Tibial nerve (tissue), 4 donors: ENCODE results near the gene DZIP3. TPM values are rescaled to one million over a fixed set of nuclear protein-coding genes. Genes with fewer than 3 reads are reported as not detected.
"Not testable (repeated sequence)": the region's sequence is repeated elsewhere in the genome, so short reads cannot be mapped to it uniquely, and the experiment has no call there.

Experiments
- DNase-seq, 2 donors: peaks; one replicate each; pipeline ENCODE4 v3.0.0-alpha.2; 2019; ENCODE audit warnings: low spot score in 2 of 2
- H3K27ac ChIP-seq, 4 donors: fragments of 200-600 bp; sonication (generic) in 3 of 4; one replicate each; pipeline ENCODE4 v1.5.1; 2017 to 2019; ENCODE audit warnings: mild to moderate bottlenecking in 1 of 4
- H3K27me3 ChIP-seq, 2 donors: fragments of 200-600 bp; sonication (generic) in 1 of 2; one replicate each; pipeline versions ENCODE4 v1.5.1 to v1.6.0; 2017 to 2019
- H3K36me3 ChIP-seq, 3 donors: fragments of 200-600 bp; sonication (generic); one replicate each; pipeline ENCODE4 v1.5.1; 2018 to 2019
- H3K4me1 ChIP-seq, 4 donors: fragments of 200-600 bp; sonication (generic) in 3 of 4; one replicate each; pipeline ENCODE4 v1.5.1; 2017 to 2019
- H3K4me3 ChIP-seq, 4 donors: fragments of 200-600 bp; sonication (generic) in 3 of 4; one replicate each; pipeline ENCODE4 v1.5.1; 2017 to 2019; ENCODE audit warnings: mild to moderate bottlenecking in 1 of 4, moderate library complexity in 1 of 4
- H3K9me3 ChIP-seq, 4 donors: fragments of 200-600 bp; sonication (generic) in 3 of 4; one replicate each; pipeline ENCODE4 v1.5.1; 2017 to 2019
- EP300 ChIP-seq, 2 donors: sonication (generic); formaldehyde crosslinking; IDR thresholded peaks; one replicate each; pipeline ENCODE4 v1.6.1; 2017; ENCODE audit warnings: antibody characterized with exemption in 2 of 2, mild to moderate bottlenecking in 1 of 2
- POLR2A ChIP-seq, 2 donors: fragments of 450-650 bp; IDR thresholded peaks; one replicate each; pipeline ENCODE4 v1.6.1; 2017; ENCODE audit warnings: antibody characterized with exemption in 2 of 2, mild to moderate bottlenecking in 2 of 2, moderate library complexity in 2 of 2
- WGBS, 2 donors: methylation state at CpG; one replicate each; pipeline ENCODE4 v1.1.5; 2018; 5-methylcytosine and 5-hydroxymethylcytosine counted together
- total RNA-seq, 4 donors: library from RNA; depleted of rRNA; stranded (reverse); fragments of >200 nt; gene quantifications; one replicate each; pipeline ENCODE4 v1.1.0, GENCODE V29; 2016
- TF ChIP-seq, protein P1 (sequence below), 5 experiments: fragments of 200-600 bp in 3 of 5; fragments of 450-650 bp in 2 of 5; sonication (generic) in 3 of 5; IDR thresholded peaks; one replicate each; pipeline ENCODE4 v1.5.1; 2016 to 2019; ENCODE audit warnings: antibody characterized with exemption in 5 of 5, mild to moderate bottlenecking in 3 of 5, moderate library complexity in 2 of 5

DZIP3 gene
- total RNA-seq, 4 donors from 2014 or later = 7.5 to 12.0 (median 10.1) TPM

DNA sequence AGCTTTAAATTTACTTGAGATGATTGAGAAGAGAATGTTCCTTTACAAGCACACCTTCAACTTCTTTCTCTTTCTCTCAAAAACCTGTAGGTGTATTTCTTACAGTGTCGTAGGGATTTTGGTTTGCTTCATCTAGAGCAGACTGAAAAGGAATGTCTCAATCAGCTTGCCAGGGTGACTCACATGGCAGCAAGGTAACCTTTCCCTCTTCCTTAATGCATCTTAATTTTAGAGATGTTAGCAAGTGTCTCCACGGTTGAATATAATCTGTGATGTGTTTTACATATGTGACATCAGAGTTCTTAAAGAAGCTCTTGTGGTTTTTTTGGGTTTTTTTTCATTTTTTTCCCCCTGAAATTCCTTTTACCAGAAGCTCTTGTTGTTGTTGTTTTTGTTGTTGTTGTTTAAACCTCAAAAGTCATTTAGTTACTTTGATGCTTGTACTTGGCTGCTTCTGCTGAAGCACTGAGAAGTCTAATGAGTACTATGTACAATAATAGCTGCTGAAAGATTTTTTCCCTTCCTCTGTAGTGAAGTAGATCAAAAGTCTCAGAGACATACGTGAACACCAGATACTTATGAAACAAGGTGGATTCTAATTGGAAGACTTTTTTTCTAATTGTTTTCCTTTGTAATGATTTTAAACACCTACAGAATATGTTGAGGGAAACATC lies 84.6 kb downstream of the DZIP3 start:
- TF ChIP-seq POLR2A (IDR thresholded peaks at IDR 0.05) = no peak
- TF ChIP-seq, protein P1, sequence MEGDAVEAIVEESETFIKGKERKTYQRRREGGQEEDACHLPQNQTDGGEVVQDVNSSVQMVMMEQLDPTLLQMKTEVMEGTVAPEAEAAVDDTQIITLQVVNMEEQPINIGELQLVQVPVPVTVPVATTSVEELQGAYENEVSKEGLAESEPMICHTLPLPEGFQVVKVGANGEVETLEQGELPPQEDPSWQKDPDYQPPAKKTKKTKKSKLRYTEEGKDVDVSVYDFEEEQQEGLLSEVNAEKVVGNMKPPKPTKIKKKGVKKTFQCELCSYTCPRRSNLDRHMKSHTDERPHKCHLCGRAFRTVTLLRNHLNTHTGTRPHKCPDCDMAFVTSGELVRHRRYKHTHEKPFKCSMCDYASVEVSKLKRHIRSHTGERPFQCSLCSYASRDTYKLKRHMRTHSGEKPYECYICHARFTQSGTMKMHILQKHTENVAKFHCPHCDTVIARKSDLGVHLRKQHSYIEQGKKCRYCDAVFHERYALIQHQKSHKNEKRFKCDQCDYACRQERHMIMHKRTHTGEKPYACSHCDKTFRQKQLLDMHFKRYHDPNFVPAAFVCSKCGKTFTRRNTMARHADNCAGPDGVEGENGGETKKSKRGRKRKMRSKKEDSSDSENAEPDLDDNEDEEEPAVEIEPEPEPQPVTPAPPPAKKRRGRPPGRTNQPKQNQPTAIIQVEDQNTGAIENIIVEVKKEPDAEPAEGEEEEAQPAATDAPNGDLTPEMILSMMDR (IDR thresholded peaks at IDR 0.05) = no peak
- no peak for TF ChIP-seq EP300 (IDR thresholded peaks at IDR 0.05)

DNA sequence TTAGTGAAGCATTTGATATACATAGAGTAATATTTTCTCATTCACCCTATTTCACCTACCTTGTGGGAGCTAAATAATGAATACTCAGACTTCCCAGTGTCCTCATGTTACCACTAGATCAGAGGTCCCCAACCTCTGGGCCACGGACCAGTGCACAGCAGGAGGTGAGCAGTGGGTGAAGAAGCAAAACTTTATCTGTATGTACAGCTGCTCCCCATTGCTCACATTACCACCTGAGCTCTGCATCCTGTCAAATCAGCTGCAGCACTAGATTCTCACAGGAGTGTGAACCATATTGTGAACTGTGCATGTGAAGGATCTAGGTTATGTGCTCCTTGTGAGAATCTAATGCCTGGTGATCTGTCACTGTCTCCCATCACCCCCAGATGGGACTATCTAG lies 88.3 kb downstream of the DZIP3 start:
- TF ChIP-seq, protein P1 (IDR thresholded peaks at IDR 0.05) = no peak
- TF ChIP-seq EP300 (IDR thresholded peaks at IDR 0.05) (no peak), POLR2A (IDR thresholded peaks at IDR 0.05) (no peak)
- H3K9me3 ChIP-seq = no peaks in the 10 kb centered on the region
- no peak overlapping the region for H3K27ac ChIP-seq
- no peaks in the 10 kb centered on the region for H3K4me1 ChIP-seq
- 93 to 100% methylated on average over 1 of the region's 1 CpG for WGBS, 2 donors
- DNase-seq = no peak
- H3K4me3 ChIP-seq = no peak overlapping the region
- H3K27me3 ChIP-seq = no peaks in the 10 kb centered on the region
- peaks cover 0 to 51% (median 0%) of the 10 kb centered on the region in 3 donors for H3K36me3 ChIP-seq

More for the DNA sequence above, 84.6 kb downstream of the DZIP3 start:
- no peaks in the 10 kb centered on the region for H3K9me3 ChIP-seq
- no peak for DNase-seq
- 86 to 89% methylated on average over 3 of the region's 3 CpGs for WGBS, 2 donors
- H3K27me3 ChIP-seq = no peaks in the 10 kb centered on the region
- H3K27ac ChIP-seq = no peak overlapping the region
- H3K4me3 ChIP-seq = no peak overlapping the region
- no peaks in the 10 kb centered on the region for H3K4me1 ChIP-seq
- H3K36me3 ChIP-seq = peaks cover 0 to 56% (median 0%) of the 10 kb centered on the region in 3 donors

DNA sequence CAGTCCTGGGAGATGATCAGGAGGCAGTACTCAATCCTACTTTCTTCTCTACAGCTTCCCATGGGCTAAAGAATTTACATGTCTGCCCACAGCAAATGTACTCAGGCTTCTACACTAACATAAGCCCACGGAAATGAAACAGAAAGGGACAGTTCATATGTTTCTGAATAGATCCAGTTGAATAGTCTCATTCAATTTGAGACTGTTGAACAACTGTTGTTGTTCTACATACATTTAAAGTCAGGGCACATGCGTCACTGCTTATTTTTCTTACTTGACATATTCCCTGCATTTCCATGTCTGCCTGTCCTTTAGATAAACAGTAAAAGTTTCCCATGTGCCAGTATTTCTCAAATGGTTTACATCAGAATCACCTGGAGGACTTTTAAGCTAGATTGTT lies 102.8 kb downstream of the DZIP3 start:
- DNase-seq, H3K27me3 ChIP-seq, H3K4me3 ChIP-seq, H3K9me3 ChIP-seq, H3K27ac ChIP-seq, H3K4me1 ChIP-seq: not testable (repeated sequence)
- H3K36me3 ChIP-seq = peaks cover 0 to 82% (median 0%) of the 10 kb centered on the region in 3 donors
- 56 to 57% methylated on average over 2 of the region's 2 CpGs for WGBS, 2 donors

DNA sequence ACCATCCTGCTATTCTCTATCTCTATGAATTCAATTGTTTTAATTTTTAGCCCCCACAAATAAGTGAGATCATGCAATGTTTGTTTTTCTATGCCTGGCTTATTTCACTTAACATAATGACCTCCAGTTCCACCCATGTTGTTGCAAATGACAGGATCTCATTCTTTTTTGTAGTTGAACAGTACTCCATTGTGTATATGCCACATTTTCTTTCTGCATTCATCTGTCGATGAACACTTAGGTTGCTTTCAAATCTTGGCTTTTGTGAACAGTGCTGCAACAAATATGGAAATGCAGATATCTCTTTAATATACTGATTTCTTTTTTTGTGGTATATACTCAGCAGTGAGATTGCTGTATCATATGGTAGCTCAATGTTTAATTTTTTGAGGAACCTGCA lies 108.9 kb downstream of the DZIP3 start:
- Histone ChIP-seq H3K27me3 (no peaks in the 10 kb centered on the region), H3K36me3 (peaks cover 0 to 22% (median 0%) of the 10 kb centered on the region in 3 donors), H3K9me3 (peaks cover 0 to 4% (median 0%) of the 10 kb centered on the region in 4 donors), H3K4me1 (no peaks in the 10 kb centered on the region), H3K27ac (no peak overlapping the region), H3K4me3 (no peak overlapping the region)
- DNase-seq = no peak
- 35 to 36% methylated on average over 1 of the region's 1 CpG for WGBS, 2 donors
- TF ChIP-seq EP300 (IDR thresholded peaks at IDR 0.05) (no peak), POLR2A (IDR thresholded peaks at IDR 0.05) (no peak)
- TF ChIP-seq, protein P1 (IDR thresholded peaks at IDR 0.05) = no peak

DNA sequence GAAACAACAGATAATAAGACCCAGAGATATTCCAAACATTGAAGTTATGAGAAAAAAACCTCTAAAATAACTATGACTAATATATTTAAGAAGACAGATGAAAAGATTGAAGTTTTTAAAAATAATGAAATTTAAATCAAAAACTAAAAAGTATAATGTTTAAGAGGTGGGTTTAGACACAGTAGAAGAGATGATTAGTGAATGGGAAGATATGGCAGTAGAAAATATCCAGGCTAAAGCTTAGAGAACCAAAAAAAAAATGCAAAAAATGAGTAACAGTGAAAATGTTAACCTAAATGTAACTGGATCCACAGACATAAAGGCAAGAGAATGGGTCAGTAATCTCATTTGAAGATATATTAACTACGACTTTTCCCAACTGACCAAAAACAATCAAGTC lies 115.5 kb downstream of the DZIP3 start:
- H3K9me3 ChIP-seq = peaks cover 0 to 25% (median 7%) of the 10 kb centered on the region in 4 donors
- H3K27ac ChIP-seq = no peak overlapping the region
- TF ChIP-seq POLR2A (IDR thresholded peaks at IDR 0.05) (no peak), EP300 (IDR thresholded peaks at IDR 0.05) (no peak)
- TF ChIP-seq, protein P1 (IDR thresholded peaks at IDR 0.05) = no peak
- no peaks in the 10 kb centered on the region for H3K36me3 ChIP-seq
- 90 to 94% methylated on average over 1 of the region's 1 CpG for WGBS, 2 donors
- H3K4me1 ChIP-seq = no peaks in the 10 kb centered on the region
- no peak for DNase-seq
- no peak overlapping the region for H3K4me3 ChIP-seq
- H3K27me3 ChIP-seq = no peaks in the 10 kb centered on the region
